Stimulated activated CD4-positive, alpha-beta T cell treated with anti-CD3 and anti-CD28 coated beads, Interleukin-15, amount 100 ng/mL, for 1 hour (primary cell): ENCODE results near the gene GGCX.

Experiments used
- DNase-seq, 2 donors: peaks; one replicate each; pipeline ENCODE4 v3.0.0-alpha.2; 2020; ENCODE audit warnings: low read depth in 1 of 2, low spot score in 1 of 2

GGCX gene

GRCh38 chr2:85516653-85517389 lies 44.5 kb downstream of the GGCX start:
- DNase-seq: no peak

- DNase-seq: no peak
These were observed 47.0 kb downstream of the GGCX start for GRCh38 chr2:85514323-85514722.

- no peak for DNase-seq
These were observed 50.1 kb downstream of the GGCX start for GRCh38 chr2:85511008-85511811.

- no peak for DNase-seq
These were observed 54.5 kb downstream of the GGCX start for GRCh38 chr2:85506768-85507181.

GRCh38 chr2:85505551-85506238 lies 55.6 kb downstream of the GGCX start:
- no peak for DNase-seq

- DNase-seq: no peak
These were observed 56.5 kb downstream of the GGCX start for GRCh38 chr2:85504778-85505261.

- DNase-seq: no peak
These were observed 57.2 kb downstream of the GGCX start for GRCh38 chr2:85503851-85504777.

- DNase-seq: no peak
These were observed 58.0 kb downstream of the GGCX start for GRCh38 chr2:85503168-85503850.

- DNase-seq: no peak
These were observed 58.6 kb downstream of the GGCX start for GRCh38 chr2:85502720-85503119.

- no peak for DNase-seq
These were observed 60.0 kb downstream of the GGCX start for GRCh38 chr2:85501248-85501647.

- no peak for DNase-seq
These were observed 63.2 kb downstream of the GGCX start for GRCh38 chr2:85497944-85498630.

- DNase-seq: no peak
These were observed 64.9 kb downstream of the GGCX start for GRCh38 chr2:85496436-85496835.
